ENCODE data around the gene ARCN1. TPM values are rescaled to one million over a fixed set of nuclear protein-coding genes. Genes with fewer than 3 reads are reported as not detected.

The ARCN1 gene
- total RNA-seq, 6 donors from 2014 or later, result 29.3 to 121 (median 94.6) TPM

GRCh38 chr11:118643142-118643994 lies 71.2 kb downstream of the ARCN1 start:
- Histone ChIP-seq H3K27ac (no peak overlapping the region), H3K4me1 (no peaks in the 10 kb centered on the region), H3K4me3 (no peak overlapping the region), H3K9me3 (no peaks in the 10 kb centered on the region), H3K27me3 (no peaks in the 10 kb centered on the region), H3K36me3 (peaks cover 0 to 100% (median 78%) of the 10 kb centered on the region in 4 donors)
- WGBS, 2 donors, result 78 to 87% methylated on average over 7 to 11 of the region's 11 CpGs
- DNase-seq (no peak), ATAC-seq (ENCODE audit: low FRiP score in 2 of 2) (no peak)
- TF ChIP-seq EP300 (IDR thresholded peaks at IDR 0.05), result no peak
- no peak for TF ChIP-seq POLR2A (IDR thresholded peaks at IDR 0.05)
- no peak for TF ChIP-seq POLR2AphosphoS5 (IDR thresholded peaks at IDR 0.05)
- TF ChIP-seq CTCF (IDR thresholded peaks at IDR 0.05), result no peak

GRCh38 chr11:118643995-118644345 lies 71.8 kb downstream of the ARCN1 start:
- H3K36me3 ChIP-seq, result peaks cover 0 to 99% (median 74%) of the 10 kb centered on the region in 4 donors
- WGBS, 2 donors, result 98% methylated on average over 7 of the region's 7 CpGs; no CpG with 5 or more reads in 1 of the 2 donors
- TF ChIP-seq POLR2A (IDR thresholded peaks at IDR 0.05) (no peak), CTCF (IDR thresholded peaks at IDR 0.05) (no peak), EP300 (IDR thresholded peaks at IDR 0.05) (no peak), POLR2AphosphoS5 (IDR thresholded peaks at IDR 0.05) (no peak)
- H3K4me1 ChIP-seq, result no peaks in the 10 kb centered on the region
- H3K27ac ChIP-seq, result no peak overlapping the region
- H3K9me3 ChIP-seq, result no peaks in the 10 kb centered on the region
- ATAC-seq (ENCODE audit: low FRiP score in 2 of 2), result no peak
- H3K4me3 ChIP-seq, result no peak overlapping the region
- H3K27me3 ChIP-seq, result no peaks in the 10 kb centered on the region
- DNase-seq, result peak in 1 of 2 donors; percentile 45

- DNase-seq, result peak in 1 of 2 donors; percentile 64
- H3K4me3 ChIP-seq, result no peak overlapping the region
- ATAC-seq (ENCODE audit: low FRiP score in 2 of 2), result no peak
- H3K36me3 ChIP-seq, result peaks cover 0 to 99% (median 72%) of the 10 kb centered on the region in 4 donors
- H3K9me3 ChIP-seq, result no peaks in the 10 kb centered on the region
- H3K27me3 ChIP-seq, result no peaks in the 10 kb centered on the region
- H3K4me1 ChIP-seq, result no peaks in the 10 kb centered on the region
- TF ChIP-seq POLR2AphosphoS5 (IDR thresholded peaks at IDR 0.05) (no peak), POLR2A (IDR thresholded peaks at IDR 0.05) (no peak), EP300 (IDR thresholded peaks at IDR 0.05) (no peak), CTCF (IDR thresholded peaks at IDR 0.05) (no peak)
- no peak overlapping the region for H3K27ac ChIP-seq
- WGBS, 2 donors, result 94 to 95% methylated on average over 10 of the region's 10 CpGs
Observed at GRCh38 chr11:118644496-118644895, 72.3 kb downstream of the ARCN1 start.

- WGBS, 2 donors, result 93 to 95% methylated on average over 22 to 23 of the region's 24 CpGs
- no peaks in the 10 kb centered on the region for H3K27me3 ChIP-seq
- H3K36me3 ChIP-seq, result peaks cover 0 to 99% (median 72%) of the 10 kb centered on the region in 4 donors
- no peak for ATAC-seq (ENCODE audit: low FRiP score in 2 of 2)
- no peaks in the 10 kb centered on the region for H3K4me1 ChIP-seq
- TF ChIP-seq POLR2A (IDR thresholded peaks at IDR 0.05), result no peak
- no peak for TF ChIP-seq EP300 (IDR thresholded peaks at IDR 0.05)
- TF ChIP-seq POLR2AphosphoS5 (IDR thresholded peaks at IDR 0.05), result no peak
- no peak for TF ChIP-seq CTCF (IDR thresholded peaks at IDR 0.05)
- no peak overlapping the region for H3K4me3 ChIP-seq
- peak in 1 of 2 donors; percentile 71 for DNase-seq
- no peaks in the 10 kb centered on the region for H3K9me3 ChIP-seq
- H3K27ac ChIP-seq, result no peak overlapping the region
Observed at GRCh38 chr11:118645066-118645715, 73.0 kb downstream of the ARCN1 start.

Measured in upper lobe of left lung (tissue), 6 donors.